GM21723 (cell line): ENCODE data around the gene RANGRF.
A peak's percentile ranks its signal among the peaks of the same experiment; 100 is the strongest.
"Not testable (repeated sequence)": the region's sequence is repeated elsewhere in the genome, so short reads cannot be mapped to it uniquely, and the experiment has no call there.

Experiments
- ATAC-seq: cut with Tn5 transposase; IDR thresholded peaks from one replicate; pipeline ENCODE4 v1.9.1; 2021; ENCODE audit warnings: mild to moderate bottlenecking, moderate library complexity; ENCODE audit not compliant: unreplicated experiment

The RANGRF gene, protein sequence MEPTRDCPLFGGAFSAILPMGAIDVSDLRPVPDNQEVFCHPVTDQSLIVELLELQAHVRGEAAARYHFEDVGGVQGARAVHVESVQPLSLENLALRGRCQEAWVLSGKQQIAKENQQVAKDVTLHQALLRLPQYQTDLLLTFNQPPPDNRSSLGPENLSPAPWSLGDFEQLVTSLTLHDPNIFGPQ

DNA sequence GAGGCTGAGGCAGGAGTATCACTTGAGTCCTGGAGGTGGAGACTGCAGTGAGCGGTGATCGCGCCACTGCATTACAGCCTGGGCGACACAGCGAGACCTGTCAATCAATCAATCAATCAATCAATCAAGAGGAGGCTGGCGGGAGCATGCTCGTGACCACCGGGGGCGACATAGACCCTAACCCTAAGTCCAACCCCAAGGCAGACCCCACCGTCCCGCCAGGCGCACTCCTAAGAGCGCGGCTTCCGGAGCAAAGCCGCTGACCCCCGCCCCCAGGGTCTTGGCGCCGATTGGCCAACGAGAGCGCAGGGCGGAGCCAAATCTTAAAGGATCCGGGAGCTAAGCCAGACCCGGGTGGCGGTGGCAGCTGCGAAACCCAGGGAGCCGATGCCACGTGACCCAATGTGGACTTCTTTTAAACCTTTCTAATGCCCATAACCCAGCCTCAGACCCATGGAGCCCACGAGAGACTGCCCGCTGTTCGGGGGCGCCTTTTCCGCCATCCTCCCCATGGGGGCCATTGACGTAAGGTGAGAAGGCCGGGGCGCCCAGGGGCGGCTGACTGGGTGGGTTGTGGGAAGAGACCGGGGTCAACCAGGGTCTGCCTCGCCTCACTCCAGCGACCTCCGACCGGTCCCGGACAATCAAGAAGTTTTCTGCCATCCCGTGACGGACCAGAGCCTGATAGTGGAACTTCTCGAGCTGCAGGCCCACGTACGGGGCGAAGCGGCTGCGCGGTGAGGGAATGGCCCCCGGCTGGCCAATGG lies at the start of gene RANGRF:
TSS of gene RANGRF (plus strand) at position 335 of the 767 bp plus-strand sequence. CDS start at position 454, 119 bp downstream.
- ATAC-seq: peak; percentile 75

- ATAC-seq: no peak
Observed at GRCh38 chr17:8243827-8244226, 44.6 kb upstream of the RANGRF start.

GRCh38 chr17:8244768-8245167 lies 43.7 kb upstream of the RANGRF start:
- ATAC-seq: no peak

DNA sequence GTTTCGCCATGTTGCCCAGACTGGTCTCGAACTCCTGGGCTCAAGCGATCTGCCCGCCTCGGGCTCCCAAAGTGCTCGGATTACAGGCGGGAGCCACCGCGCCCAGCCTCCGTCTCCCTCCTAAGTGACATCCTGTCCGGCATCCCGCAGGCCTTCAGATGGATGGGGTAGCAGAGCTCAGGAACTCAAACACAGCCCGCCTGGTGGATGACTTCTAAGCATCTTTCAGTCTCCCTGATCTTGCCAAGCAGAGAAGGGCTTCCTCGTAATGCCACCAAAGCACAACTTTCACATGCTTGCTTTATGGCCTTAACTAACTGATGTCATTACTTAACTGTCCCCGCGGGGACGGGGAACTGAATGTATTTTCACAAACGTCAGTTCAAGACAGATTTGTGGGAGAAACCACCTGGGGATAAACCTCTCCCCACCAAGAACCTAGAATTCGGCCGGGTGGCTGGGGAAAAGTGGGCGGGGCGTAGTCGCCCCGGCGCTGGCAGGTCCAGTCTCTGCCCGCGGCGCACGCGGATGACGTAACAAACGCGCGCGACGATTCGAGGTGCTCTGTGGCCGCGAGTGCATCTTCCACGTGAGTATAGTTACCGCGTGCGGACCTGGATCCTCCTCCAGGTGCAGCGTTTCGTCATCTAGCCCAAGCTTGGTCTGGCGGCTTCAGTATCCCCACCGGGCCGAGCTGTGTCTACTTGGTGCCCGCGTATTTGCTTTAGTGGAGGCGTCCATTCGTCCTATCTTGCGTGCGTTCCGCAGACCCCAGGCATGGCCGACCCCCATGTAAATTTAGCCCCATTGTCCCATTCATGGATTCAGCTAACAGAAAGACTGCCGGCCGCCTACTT lies 39.5 kb upstream of the RANGRF start, which contains the start of gene PFAS:
TSS of gene PFAS (plus strand) at position 539 of the 857 bp plus-strand sequence. CDS start 4,649 bp downstream, outside the sequence.
- ATAC-seq: peak; percentile 51

DNA sequence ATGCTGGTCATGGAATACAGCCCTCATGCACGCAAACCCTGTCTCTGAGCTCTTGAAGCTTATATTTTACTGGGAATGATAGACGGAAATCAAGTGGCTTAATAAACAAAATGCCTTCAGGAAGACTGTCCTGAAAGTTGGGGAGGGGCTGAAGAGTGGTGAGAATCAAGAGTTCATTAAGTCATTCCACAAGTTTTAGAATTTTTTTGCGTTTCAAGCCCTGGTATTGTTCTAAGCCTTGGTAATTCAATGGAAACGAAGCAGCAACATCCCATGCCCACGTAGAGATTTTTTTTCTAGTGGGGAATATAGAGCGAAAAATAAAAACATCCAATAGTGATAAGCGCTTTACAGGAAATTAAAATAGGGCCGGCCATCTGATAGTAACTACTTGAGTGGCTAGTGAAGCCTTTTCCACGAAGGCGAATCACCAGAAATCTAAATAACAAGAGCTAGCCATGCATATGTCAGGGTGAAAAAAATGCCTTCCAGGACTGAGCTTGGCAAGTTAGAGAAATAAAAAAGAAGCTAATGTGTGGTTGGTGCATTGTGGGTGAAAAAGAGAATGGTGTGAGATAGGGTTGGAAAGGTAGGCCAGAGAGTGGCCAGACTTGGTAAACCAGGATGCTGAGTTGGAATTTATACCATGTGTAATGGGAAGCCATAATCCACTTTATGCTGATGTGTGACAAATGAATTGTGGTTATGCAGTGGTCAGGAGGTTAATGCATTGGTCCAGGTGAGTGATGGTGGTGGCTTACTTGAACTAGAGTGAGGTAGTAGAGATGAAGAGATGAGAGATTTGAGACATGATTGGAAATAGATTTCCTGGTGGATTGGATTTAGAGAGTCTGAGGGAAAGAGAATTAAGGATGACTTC lies 38.6 kb upstream of the RANGRF start:
- no peak for ATAC-seq

DNA sequence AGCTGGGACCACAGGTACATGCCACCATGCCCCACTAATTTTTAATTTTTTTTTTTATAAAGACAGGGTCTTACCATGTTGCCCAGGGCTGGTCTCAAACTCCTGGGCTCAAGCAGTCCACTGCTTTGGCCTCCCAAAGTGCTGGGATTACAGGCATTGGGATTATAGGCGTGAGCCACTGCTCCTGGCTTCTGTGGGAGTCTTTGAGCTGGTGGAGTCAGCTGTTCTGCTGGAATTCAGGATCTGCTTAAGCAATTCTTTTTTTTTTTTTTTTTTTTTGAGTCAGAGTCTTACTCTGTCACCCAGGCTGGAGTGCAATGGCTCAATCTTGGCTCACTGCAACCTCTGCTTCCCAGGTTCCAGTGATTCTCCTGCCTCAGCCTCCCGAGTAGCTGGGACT lies 37.1 kb upstream of the RANGRF start:
- ATAC-seq: not testable (repeated sequence)

DNA sequence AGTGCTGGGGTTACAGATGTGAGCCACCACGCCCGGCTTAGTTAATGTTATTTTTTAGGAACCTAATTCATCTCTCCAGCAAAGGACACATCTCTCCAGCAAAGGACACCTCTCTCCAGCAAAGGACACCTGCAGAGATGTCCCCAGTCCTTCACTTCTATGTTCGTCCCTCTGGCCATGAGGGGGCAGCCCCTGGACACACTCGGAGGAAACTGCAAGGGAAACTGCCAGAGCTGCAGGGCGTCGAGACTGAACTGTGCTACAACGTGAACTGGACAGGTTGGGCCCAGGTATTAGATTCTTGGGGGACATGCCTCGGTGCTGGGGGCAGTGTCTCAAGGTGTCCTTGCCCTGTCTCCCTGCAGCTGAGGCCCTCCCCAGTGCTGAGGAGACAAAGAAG lies 34.7 kb upstream of the RANGRF start:
- ATAC-seq: no peak

GRCh38 chr17:8254881-8255280 lies 33.6 kb upstream of the RANGRF start:
- ATAC-seq: no peak

- no peak for ATAC-seq
Observed at GRCh38 chr17:8255499-8255898, 33.0 kb upstream of the RANGRF start.

GRCh38 chr17:8256291-8256690 lies 32.2 kb upstream of the RANGRF start:
- no peak for ATAC-seq

GRCh38 chr17:8256691-8257090 lies 31.8 kb upstream of the RANGRF start:
- no peak for ATAC-seq

DNA sequence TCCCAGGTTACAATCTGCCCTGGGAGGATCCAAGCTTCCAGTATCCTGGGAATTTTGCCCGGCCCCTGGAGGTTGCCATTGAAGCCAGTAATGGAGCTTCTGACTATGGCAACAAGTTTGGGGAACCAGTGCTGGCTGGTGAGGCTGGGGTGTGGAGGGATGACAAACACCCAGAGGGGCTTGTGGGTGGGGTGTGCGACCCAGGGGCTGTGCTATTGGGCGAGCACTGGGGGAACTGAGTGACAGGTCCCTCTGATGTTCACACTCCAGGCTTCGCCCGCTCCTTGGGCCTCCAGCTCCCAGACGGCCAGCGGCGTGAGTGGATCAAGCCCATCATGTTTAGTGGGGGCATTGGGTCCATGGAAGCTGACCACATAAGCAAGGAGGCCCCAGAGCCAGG lies 30.7 kb upstream of the RANGRF start:
- ATAC-seq: no peak

DNA sequence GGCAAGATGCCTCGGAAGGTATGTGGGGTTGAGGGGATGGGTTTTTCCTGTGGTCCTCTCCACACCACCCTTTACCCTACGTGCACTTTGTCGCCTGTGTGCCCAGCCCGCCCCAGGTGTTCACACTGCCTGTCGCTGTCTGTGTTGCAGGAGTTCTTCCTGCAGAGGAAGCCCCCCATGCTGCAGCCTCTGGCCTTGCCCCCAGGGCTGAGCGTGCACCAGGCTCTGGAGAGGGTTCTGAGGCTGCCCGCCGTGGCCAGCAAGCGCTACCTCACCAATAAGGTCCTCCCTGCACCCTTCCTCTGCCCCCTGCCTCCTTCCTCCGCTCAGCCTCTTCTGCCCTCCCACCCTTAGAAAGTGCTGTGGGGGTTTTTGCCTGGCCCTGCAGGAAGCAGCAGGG lies 24.1 kb upstream of the RANGRF start:
- no peak for ATAC-seq

- ATAC-seq: no peak
Observed at GRCh38 chr17:8264836-8265542, 23.5 kb upstream of the RANGRF start.

DNA sequence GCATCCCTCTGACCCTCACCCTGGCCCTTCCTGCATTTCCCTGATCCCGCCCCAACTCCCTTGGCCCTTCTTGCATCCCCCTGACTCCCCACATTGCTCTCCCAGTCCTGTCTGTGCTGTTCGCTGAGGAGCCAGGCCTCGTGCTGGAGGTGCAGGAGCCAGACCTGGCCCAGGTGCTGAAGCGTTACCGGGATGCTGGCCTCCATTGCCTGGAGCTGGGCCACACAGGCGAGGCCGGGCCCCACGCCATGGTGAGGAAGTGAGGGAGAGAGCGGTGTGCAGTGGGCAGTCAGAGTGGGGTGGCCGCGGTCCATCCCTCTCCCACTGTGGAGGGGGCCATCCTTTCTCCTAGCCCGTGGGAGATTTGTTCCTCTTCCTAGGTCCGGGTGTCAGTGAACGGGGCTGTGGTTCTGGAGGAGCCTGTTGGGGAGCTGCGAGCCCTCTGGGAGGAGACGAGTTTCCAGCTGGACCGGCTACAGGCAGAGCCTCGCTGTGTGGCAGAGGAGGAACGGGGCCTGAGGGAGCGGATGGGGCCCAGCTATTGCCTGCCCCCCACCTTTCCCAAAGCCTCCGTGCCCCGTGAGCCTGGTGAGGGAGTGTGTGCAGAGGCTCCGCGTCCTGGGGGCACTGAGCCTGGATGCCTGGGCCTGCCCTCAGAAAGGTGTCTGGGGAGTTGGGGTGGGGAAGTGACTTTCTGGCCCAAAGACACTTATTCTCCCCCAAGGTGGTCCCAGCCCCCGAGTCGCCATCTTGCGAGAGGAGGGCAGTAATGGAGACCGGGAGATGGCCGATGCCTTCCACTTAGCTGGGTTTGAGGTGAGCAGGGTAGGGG lies 21.6 kb upstream of the RANGRF start:
- ATAC-seq: no peak

GRCh38 chr17:8267480-8268147 lies 20.9 kb upstream of the RANGRF start:
- no peak for ATAC-seq

DNA sequence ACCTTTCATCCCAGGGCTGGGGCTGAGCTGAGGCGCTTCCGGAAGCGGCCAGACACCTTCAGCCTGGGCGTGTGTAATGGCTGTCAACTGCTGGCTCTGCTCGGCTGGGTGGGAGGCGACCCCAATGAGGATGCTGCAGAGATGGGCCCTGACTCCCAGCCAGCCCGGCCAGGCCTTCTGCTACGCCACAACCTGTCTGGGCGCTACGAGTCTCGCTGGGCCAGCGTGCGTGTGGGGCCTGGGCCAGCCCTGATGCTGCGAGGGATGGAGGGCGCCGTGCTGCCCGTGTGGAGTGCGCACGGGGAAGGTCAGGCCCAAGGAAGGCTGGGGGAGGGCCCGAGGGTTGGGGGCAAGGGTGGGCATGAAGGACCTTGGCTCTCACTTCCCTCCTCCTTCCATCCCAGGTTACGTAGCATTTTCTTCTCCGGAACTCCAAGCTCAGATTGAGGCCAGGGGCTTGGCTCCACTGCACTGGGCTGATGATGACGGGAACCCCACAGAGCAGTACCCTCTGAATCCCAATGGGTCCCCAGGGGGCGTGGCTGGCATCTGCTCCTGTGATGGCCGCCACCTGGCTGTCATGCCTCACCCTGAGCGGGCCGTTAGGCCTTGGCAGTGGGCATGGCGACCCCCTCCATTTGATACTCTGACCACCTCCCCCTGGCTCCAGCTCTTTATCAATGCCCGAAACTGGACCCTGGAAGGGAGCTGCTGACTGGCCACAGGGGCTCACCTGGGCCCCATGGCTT lies 19.7 kb upstream of the RANGRF start:
- no peak for ATAC-seq

- no peak for ATAC-seq
Observed at GRCh38 chr17:8272421-8272820, 16.0 kb upstream of the RANGRF start.
